Fibroblast of skin of right quadriceps (primary cell): ENCODE data around the gene REPS2.
A peak's percentile ranks its signal among the peaks of the same experiment; 100 is the strongest.
"Not testable (repeated sequence)": the region's sequence is repeated elsewhere in the genome, so short reads cannot be mapped to it uniquely, and the experiment has no call there.

ENCODE experiments used
- DNase-seq: peaks from one replicate; pipeline ENCODE4 v3.0.0-alpha.2; 2013

REPS2 gene

DNA sequence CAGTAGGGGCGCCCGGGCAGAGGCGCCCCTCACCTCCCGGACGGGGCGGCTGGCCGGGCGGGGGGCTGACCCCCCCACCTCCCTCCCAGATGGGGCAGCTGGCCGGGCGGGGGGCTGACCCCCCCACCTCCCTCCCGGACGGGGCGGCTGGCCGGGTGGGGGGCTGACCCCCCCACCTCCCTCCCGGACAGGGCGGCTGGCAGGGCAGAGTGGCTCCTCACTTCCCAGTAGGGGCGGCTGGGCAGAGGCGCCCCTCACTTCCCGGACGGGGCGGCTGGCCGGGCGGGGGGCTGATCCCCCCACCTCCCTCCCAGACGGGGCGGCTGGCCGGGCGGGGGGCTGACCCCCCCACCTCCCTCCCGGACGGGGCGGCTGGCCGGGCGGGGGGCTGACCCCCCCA is 18.5 kb downstream of the REPS2 start:
- DNase-seq: not testable (repeated sequence)

DNA sequence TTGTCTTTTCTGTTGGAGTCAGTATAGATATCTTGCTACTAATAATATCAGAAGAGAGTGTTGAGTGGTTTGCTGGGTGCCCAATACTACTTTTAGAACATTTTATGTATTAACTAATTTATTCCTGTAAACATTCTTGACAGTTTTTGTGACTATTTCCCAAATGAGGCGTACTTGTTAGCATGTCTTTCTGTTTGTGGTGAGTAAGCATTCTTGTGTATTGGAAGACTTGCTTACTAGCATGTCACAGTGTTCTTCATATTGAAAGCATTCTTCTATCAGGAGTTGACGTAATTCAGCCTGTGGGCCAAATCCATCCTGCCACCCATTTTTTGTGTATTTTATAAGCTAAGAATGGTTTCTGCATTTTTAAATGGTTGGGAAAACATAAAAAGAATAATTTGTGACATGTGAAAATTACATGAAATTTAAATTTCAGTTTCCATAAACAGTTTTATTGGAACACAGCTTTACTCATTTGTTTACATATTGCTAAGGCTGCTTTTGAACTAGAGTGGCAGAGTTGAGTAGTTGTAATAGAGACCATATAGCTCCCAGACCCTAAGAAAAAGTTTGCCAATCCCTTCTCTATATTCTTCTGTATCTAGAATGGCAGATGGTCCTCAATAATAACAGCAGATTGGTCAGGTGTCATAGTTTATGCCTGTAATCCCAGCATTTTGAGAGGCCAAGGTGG is 20.4 kb downstream of the REPS2 start:
- DNase-seq: peak; percentile 7

DNA sequence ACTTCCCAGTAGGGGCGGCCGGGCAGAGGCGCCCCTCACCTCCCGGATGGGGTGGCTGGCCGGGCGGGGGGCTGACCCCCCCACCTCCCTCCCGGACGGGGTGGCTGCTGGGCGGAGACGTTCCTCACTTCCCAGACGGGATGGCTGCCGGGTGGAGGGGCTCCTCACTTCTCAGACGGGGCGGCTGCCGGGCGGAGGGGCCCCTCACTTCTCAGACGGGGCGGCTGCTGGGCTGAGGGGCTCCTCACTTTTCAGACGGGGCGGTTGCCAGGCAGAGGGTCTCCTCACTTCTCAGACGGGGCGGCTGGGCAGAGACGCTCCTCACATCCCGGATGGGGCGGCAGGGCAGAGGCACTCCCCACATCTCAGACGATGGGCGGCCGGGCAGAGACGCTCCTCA is 22.3 kb downstream of the REPS2 start:
- DNase-seq: not testable (repeated sequence)

DNA sequence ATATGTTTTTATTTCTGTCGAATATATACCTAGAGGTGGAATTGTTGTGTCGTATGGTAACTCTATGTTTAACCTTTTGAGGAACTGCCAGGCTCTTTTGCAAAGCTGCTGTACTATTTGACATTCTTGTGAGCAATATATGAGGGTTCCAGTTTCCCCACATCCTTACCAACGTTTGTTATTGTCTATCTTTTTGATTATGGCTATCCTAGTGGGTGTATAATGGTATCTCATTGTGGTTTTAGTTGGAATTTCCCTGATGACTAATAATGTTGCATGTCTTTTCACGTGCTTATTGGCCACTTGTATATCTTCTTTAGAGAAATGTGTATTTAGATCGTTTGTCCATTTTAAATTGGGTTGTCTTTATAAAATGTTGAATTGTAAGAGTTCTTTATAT is 24.5 kb downstream of the REPS2 start:
- DNase-seq: peak; percentile 34

DNA sequence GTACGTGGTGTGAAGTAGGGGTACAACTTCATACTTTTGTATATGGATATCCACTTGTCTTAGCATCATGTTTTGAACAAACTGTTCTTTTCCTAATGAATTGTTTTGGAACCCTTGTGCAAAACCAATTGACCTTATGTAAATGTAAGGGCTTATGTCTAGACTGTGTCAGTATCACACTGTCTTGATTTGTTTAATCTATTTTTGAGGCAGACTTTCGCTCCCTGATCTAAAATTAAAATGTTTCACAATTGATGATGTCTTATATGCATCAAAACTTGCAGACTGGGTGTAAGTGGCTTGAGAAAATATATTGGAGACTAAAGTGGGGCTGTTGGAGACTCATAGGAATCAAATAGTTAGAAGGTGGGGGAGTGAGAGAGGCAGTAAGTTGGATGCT is 25.2 kb downstream of the REPS2 start:
- DNase-seq: no peak

DNA sequence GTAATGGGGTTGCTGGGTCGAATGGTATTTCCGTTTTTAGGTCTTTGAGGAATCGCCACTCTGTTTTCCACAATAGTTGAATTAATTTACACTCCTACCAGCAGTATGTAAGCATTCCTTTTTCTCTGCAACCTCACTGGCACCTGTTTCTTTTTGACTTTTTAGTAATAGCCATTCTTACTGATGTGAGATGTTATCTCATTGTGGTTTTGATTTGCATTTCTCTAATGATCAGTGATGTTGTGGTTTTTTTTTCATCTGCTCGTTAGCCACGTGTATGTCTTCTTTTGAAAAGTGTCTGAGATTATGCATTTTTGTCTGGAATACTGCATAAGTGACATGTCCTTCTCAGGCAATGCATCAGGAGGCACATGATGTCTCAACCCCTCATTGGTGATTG is 28.8 kb downstream of the REPS2 start:
- DNase-seq: no peak

DNA sequence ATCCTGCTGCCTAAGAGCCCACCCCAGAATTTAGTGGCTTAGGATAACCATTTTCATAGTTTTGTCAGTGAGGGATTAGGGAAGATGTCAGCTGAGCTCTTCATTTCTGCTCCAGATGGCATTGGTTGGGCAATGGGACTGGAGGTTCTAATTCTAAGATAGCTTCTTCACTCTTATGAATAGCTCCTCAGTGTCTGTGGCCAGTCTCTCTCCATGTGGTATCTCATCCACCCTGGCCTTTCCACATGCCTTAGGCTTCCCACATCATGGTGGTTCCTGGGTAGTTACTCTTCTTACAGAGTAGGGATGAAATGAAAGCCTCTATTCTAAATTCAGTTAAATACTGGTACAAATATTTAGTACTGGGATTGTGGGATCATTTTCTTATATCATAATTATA is 31.3 kb downstream of the REPS2 start:
- no peak for DNase-seq

DNA sequence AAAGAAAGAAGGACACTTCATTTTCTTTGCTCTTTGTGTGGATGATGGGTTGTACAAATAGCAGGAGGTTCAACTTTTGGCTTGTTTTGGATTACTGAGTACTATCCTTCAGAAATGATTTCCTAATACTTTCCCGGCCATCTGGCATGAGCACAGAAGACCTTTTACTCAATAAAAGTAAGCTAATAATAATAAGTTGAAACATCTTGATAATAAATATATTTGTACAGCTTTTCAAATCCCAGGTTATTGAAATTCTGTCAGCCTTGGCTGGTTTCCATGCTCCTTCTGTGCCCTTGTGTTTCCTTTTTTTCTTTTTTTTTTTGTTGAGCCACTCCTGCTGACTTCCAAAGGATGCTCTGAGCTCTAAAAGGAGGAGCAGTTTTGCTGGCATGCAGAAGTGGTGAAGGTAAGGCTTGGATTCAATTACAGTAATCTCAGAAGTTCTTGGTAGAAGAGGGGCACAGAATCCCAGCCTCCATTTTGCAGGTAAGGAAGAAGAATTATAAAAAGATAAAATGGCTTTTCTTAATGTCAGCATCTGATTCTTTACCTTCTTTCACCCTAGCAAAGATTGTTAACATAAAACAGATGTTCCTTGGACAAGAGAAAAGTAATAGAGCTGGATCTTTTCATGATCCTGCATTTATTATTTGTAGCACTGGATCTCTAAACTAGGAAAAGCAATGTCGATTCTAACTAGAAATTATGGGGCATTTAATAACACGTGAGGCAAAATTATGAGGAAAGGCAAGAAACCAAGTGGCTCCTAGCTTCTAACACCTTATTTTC is 31.9 kb downstream of the REPS2 start:
- no peak for DNase-seq

DNA sequence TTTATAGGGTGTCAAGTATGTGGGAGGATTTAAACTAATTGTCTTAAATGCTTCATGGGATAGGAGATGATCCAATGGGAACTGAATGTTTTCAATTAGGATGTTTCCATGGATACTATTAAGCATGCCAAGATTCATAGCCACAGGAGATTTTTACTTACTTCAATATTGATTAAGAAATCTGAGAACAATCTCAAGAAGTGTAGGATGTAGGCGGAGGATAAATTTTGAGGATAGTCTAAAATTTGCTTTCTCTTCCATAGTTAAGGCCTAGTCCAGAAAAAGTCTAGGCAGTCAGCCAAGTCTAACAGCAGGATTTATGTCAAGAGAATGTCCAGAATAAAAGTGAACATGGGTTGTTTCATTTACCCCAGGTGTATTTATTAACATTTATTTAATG is 32.8 kb downstream of the REPS2 start:
- DNase-seq: peak; percentile 0

DNA sequence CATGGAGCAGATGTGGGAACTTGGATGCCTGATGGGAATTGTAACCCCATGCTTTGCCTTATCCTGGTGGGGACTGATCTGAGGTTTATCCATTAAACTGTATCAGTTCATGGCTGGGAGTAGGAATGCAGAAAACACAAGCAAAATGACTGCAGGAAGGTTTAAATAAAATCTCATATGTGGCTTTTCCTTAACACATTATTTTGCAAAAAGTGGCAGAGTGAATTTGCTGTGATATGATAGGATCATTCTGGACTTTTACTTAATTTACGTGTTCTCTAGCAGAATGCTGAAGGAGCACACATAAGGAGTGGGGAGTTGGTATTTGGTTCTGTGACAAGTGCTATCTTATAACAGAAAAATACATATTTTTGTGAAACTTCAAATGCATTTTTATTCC is 34.8 kb downstream of the REPS2 start:
- no peak for DNase-seq

DNA sequence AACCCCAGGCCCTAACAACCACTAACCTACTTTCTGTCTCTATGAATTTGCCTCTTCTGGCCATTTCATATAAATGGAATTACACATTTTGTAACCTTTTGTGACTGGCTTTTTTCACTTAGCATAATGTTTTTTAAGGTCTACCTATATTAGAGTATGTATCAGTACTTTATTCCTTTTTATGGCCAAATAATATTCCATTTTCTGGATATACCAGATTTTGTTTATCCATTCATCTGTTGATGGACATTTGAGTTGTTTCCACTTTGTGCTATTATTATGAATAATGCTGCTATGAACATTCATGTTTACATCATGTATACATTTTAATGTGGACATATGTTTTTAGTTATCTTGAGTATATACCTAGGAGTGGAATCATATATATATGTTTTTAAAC is 35.5 kb downstream of the REPS2 start:
- DNase-seq: no peak

DNA sequence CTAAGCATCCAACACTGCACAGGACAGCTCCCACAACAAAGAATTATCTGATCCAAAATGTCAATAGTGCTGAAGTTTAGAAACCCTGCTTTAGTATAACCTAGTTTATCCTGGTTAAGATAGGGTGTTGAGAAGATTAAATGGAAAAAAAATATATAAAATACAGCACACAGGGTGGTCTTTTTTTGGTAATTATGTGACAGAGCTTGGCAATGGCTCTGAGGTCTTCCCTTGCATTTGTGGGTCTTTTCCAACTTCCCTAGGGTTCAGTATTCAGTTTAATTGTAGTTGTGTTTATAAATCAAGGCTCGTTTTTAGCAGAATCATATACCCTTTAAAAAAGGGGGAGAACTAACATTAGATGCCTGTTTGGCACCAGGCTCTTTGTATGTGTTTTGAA is 36.6 kb downstream of the REPS2 start:
- no peak for DNase-seq

DNA sequence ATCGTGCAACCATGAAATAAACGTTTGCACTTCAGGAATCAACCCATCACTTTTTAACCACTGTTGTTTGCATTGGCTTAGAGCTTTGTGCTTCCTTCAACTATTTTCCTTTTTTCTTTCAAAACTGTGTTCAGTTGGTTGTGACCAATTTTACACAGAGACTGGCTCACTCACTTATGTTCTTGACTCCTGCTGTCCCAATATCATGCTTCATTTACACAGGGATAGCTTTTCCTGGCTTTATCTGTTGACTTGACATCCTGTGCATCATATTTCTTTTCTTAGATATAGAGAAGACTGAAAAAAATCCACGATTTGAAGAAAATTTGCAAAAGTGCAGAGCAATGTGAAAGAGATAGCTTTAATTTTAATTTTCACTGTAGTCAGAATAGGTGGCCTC is 38.8 kb downstream of the REPS2 start:
- no peak for DNase-seq

DNA sequence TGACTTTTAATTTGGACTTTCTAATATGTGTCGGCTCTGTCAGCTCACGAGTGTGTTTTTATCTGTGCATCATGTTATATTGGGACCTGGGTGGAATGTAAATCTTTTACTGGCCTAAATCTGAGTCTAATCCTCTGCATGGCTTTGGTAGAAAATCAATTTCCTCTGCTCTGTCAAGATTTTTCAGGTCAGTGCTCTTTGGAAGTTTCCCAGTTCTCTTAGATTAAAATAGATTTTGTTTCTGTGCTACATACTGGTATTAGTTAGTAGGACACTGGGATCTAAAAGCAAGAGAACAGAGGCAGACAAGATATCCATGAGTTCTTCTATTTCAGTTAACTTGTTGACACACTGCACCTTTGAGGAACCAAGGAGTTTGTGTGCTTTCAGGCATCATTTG is 39.7 kb downstream of the REPS2 start:
- no peak for DNase-seq

DNA sequence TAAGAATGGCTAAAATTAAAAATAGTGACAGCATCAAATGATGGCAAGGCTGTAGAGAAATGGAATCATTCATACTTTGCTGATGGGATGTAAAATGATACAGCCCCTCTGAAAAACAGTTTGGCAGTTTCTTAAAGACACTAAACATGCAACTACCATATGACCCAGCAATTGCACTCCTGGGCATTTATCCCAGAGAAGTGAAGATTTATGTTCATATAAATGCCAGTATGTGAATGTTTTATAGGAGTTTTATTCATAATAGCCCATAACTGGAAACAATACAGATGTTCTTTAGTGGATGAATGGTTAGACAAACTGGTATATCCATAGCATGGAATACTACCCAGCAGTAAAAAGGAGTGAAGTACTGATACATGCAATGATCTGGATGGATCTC is 43.3 kb downstream of the REPS2 start:
- DNase-seq: no peak

DNA sequence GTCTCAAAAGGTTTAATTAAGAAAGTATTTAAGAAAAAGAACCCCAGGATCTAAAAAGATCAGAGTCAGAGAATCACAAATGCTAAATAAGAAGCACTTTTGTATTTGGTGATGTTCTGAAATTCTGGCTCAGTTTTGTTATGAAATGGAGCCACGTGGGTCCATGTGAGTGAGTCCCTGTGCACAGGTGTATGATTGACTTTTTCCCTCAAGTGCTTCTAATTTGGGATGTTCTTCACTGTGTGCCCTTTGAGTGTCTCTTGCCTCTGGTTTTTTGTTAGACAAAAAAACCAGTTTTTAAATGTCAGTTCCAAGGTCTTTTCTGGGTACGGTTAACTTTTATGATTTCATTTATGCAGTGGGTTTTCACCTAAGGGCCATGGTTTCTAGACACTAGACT is 44.4 kb downstream of the REPS2 start:
- DNase-seq: no peak

DNA sequence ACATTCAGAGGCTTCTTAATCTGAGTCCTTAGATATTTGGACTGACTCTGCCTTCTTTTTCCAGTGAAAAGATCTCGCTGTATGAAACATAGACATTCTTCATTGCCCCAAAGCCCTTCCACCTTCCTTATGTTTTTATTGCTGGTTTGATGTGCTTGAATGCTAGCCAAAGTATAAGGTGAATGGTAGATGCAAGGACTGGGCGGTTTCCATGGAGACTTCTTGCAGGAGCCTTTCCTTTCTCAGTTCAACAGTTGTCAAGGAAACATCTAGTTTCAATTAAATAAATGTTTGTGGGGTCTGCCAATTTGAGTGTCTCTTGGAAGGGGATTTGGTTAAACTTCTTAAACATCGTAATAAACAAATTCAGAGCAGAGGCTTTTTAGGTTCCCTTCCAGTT is 46.0 kb downstream of the REPS2 start:
- DNase-seq: no peak

DNA sequence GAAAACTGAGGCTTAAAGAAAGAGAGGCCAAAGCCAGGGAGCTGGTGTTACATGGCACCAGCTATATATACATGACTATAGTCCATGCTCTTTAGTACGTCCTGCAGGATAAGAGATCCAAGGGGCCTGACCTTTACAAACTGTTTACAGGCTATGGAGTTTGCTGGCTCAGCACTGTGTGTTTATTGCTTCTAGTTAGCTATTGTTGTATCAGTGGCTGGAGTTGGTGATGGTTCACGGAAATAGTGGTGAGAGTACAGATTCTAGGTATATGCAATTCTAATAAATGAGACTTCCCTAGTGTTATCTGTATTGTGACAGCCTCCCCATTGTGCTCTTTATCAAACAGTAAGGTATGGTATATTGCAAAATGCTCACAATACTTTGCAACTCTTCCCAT is 46.5 kb downstream of the REPS2 start:
- DNase-seq: no peak

DNA sequence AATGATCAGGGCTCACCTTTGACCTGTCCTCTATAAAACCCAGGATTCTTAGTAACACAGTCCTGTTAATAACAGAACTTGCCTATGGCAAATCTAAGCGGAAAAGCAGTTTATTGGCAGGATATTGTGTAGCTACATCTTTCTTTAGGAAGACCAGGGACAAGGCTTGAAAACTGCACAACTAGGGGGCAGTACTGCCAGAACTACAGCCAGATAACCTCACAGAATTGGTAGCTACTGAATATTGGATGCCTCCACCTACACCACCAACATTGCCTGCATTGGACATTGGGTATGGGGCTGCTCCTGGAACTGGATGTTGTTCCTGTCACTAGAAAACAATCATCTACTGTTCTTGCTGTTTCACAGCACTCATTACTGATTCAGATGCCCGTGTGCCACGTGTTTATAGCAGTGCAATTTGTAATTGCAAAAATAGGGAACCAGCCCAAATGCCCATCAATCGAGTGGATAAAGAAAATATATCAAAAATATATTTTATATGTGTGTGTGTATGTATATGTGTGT is 47.4 kb downstream of the REPS2 start:
- no peak for DNase-seq

DNA sequence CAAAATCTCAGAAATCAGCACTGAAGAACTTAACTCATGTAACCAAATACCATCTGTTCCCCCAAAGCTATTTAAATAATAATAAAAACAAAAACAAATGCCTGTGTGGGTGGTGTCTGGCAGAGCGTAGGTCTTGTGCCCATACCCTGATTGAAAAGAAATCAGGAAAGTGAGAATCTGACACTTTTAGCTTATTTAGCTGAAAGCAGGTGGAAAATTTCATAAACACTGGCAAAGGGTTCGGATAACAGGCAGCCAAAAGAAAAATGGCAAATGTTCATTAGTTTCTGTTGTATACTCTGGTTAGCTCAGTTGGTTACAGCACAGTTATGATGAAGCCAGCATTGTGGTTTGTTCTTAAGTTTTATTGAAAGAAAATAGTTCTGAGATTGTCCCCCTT is 48.3 kb downstream of the REPS2 start:
- DNase-seq: no peak

DNA sequence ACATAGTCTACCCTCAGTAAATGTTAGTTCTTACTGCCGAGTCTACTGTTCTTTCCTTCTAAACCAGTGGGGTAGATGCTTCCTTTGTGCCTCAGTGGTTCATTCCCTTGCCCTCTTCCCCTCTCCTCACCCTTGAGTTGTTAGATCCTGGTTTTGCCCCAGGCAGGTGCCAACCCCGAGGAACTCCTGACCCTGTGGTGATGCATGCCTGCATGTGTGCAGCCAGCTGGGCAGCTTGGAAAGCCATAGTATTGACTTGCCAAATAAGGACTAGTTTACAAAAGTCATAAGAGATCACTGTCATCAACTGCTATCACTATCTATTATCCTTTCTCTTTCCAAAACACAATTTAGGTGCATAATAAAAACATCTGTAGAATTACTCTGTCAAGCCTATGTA is 50.9 kb downstream of the REPS2 start:
- no peak for DNase-seq

DNA sequence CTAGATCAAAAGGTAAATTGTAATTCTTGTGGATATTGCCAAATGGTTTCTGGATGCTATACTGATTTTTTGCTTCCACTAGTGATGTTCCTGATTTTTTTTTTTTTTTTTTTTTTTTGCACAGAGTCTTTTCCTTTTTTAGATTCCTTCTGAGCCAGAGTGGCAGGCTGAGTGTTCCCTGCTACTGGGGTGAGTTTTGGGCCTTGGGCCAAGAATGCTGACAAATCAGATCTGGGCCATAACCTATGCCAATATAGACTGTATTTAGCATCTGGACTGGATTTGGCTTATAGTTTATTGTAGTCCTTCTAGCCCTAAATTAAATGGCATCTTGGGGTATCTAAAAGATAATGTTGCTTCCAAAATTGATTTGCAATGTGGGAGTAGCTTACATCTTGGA is 52.8 kb downstream of the REPS2 start:
- DNase-seq: no peak

DNA sequence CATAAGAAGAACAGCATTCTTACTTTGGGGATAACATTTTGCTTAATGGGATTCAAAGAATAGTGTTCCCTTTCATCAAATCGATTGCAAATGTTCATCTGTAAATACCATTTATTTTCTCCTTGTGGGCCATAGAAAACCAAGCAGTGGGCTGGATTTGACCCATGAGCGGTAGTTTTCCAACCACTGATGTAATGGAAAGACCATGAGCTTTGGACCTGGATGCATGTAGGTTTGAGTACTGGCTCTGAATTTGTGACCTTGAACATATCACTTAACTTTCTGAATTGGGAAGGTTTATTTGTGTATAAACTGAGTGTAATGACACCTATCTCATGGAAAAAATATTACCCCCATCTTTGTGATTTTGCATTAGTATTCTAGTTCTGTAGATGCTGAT is 54.3 kb downstream of the REPS2 start:
- no peak for DNase-seq

DNA sequence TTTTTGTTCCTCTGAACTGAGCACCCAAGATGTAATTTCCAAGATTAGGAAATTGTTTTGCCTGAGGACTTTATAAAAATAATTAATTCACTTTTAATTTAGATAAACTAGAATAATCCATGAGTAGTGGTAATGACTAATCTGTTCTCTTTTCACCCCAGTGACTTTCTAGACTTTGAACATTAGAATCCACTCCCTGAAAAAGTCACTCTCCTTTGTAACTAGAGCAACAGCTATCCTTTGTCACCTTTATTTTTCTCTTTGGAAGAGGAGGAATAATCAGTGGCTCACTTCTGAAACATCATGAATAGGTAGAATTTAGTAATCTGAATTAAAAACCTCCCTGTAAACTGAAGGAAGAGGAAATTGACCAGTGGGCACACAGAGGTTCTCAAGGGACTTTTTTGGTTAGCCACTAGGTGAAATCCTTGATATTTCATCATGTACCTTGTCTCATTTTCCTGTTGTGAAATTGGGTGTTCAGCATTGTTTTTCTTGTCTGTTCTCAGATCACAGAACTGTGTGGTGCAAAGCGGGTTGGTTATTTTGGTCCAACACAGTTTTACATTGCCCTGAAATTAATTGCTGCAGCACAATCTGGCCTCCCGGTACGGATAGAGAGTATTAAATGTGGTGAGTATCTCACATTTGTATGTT is 59.4 kb downstream of the REPS2 start:
- no peak for DNase-seq
